AG08395 (cell line): ENCODE data around the gene MESP2.
A peak's percentile ranks its signal among the peaks of the same experiment; 100 is the strongest.

ENCODE experiments used
- DNase-seq: peaks from one replicate; pipeline ENCODE4 v3.0.0; 2012; ENCODE audit warnings: mixed read lengths, low spot score

The MESP2 gene, protein sequence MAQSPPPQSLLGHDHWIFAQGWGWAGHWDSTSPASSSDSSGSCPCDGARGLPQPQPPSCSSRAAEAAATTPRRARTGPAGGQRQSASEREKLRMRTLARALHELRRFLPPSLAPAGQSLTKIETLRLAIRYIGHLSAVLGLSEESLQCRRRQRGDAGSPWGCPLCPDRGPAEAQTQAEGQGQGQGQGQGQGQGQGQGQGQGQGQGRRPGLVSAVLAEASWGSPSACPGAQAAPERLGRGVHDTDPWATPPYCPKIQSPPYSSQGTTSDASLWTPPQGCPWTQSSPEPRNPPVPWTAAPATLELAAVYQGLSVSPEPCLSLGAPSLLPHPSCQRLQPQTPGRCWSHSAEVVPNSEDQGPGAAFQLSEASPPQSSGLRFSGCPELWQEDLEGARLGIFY

GRCh38 chr15:89776274-89777072 lies at the start of gene MESP2:
Gene MESP2 (plus strand): TSS chr15:89776332. CDS start chr15:89776358, 26 bp downstream.
- peak; percentile 87 for DNase-seq

GRCh38 chr15:89728254-89728653 lies 47.9 kb upstream of the MESP2 start:
- DNase-seq: peak; percentile 31

DNA sequence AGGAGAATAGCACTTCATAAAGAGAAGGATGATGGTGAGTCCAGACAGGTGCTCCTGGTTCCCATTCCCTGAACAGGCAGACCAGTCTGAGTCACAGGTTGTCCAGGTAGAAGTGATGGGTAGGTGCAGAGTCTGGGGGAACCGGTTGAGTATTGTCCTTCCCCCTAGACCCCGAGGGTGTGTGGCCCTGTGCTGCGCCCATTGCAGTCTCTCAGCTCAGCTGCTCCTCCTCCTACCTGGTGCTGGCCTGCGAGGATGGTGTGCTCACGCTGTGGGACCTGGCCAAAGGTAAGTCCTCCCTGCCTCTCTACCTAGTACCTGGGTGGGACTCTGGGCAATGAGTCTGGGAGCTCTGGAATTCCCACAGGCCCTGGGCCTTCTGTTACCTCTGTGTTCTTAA lies 44.9 kb upstream of the MESP2 start:
- no peak for DNase-seq

- DNase-seq: no peak
Measured at GRCh38 chr15:89732451-89733172, 43.5 kb upstream of the MESP2 start.

- no peak for DNase-seq
Measured at GRCh38 chr15:89735773-89736172, 40.4 kb upstream of the MESP2 start.

DNA sequence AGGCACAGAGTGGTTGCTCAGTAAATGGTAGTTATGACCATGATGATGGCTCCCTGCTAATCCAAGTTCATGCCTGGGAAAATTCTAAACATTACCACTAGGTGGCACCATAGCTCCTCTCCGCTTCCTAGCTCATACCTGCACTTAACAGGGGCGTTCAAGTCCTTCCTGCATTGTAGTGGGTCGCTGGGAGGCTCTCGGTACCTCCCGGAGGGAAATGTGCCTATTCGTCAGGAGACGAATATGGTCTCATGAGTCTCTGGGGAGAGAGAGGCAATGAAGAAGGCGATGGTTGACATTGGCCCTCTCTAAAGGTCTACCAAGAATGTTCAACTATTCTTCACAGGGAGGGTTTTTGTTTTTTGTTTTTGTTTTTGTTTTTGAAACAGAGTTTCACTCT lies 36.0 kb upstream of the MESP2 start:
- peak; percentile 83 for DNase-seq

- DNase-seq: no peak
Measured at GRCh38 chr15:89743011-89743410, 33.1 kb upstream of the MESP2 start.

DNA sequence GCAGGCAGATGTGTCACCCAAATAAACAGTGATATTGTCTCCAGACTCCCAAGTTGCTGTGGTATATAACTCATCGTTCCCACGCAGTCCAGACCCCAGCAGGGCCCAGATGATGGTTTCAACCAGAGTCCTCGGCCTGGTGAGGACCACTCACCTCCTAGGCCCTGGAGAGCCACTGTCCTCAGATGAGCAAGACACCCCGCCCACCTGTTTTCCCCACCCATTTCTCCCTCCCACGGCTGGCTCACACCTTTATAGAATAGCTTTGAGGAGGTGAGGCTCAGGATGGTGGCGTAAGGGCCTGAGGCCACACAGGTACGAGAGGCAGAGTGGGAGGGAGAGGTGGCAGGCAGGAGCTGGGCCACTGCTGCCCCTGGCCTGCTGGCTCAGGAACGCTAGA lies 32.5 kb upstream of the MESP2 start:
- no peak for DNase-seq

DNA sequence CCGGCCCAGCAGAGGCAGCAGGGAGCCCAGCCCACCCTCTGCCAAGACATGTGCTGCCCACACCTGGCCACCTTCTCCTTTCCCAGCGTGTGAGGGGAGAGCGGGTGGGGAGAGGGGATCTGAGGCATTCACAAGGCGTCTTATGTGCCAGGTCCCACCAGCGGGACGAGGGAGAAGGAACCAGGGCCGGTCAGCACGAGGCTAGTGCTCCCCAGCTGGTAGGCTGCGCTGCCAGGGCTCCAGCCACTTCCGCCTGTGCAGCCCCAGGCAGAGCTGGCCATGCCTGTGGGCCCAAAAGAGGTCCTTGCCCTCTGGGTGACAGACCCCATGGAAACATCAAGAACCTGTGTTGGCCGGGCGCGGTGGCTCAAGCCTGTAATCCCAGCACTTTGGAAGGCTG lies 31.0 kb upstream of the MESP2 start:
- DNase-seq: no peak

DNA sequence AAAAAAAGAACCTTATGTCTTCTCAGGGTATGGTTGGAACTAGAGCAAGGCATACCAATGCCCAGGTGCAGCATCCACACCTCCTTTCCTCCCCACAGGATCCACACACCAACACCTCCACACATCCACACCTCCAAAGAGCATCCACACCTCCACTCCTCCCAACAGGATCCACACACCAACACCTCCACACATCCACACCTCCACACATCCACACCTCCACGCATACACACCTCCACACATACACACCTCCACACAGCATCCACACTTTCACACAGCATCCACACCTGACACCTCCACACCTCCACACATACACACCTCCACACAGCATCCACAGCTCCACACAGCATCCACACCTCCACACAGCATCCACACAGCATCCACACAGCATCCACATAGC lies 30.4 kb upstream of the MESP2 start:
- DNase-seq: no peak

DNA sequence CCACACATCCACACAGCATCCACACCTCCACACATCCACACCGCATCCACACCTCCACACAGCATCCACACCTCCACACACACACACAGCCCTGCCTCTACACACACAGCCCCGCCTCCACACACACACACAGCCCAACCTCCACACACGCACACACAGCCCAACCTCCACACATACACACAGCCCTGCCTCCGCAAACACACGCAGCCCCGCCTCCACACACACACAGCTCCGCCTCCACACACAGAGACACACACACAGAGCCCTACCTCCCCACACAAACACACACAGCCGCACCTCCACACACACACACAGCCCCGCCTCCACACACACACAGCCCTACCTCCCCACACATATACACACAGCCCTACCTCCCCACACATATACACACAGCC lies 29.7 kb upstream of the MESP2 start:
- no peak for DNase-seq

GRCh38 chr15:89747708-89748682 lies 28.1 kb upstream of the MESP2 start:
- DNase-seq: no peak

GRCh38 chr15:89749054-89749453 lies 27.1 kb upstream of the MESP2 start:
- no peak for DNase-seq

GRCh38 chr15:89749526-89749925 lies 26.6 kb upstream of the MESP2 start:
- no peak for DNase-seq

- no peak for DNase-seq
Measured at GRCh38 chr15:89749951-89750559, 26.1 kb upstream of the MESP2 start.

GRCh38 chr15:89750560-89751542 lies 25.3 kb upstream of the MESP2 start, which contains the start of gene MESP1:
Gene MESP1 (minus strand): TSS chr15:89751249. CDS start chr15:89751231, 18 bp downstream.
- peak; percentile 96 for DNase-seq

DNA sequence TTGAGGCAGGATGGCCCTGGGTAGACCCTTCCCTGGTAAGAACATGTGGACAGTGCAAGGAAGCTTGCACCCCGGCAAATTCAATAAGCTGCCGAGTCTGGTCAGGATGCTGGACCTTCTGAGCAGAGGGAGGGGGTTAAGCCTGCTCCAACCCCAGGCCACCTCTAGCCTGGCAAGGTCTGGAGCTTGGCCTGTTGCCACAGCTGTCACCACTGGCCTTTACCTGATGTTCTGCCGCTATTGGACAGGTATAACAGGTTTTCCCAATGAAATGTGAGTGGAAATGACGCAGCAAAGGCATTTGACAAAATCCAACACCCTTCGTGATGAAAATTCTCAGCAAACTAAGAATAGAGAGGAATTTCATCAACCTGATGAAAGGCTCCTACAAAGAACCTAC lies 24.4 kb upstream of the MESP2 start:
- no peak for DNase-seq

DNA sequence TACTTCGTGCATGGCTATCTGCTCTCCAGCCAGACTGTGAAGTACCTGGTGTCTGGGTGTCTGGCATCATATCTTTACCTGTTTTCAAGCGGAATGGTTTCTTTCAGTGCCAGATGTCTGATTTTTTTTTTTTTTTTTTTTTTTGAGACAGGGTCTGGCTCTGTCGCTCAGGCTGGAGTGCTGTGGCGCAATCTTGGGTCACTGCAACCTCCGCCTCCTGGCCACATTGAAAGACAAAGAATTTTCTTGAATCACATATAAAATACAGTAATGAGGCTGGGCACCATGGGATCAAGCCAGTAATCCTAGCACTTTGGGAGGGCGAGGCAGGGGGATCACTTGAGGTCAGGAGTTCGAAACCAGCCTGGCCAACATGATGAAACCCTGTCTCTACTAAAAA lies 22.3 kb upstream of the MESP2 start:
- no peak for DNase-seq

- peak; percentile 47 for DNase-seq
Measured at GRCh38 chr15:89754361-89755154, 21.6 kb upstream of the MESP2 start.
